NCI-H1436 treated with DMSO at 0.1 percent for 48 hours (cell line): ENCODE results near the gene STBD1.
"Not testable (repeated sequence)": the region's sequence is repeated elsewhere in the genome, so short reads cannot be mapped to it uniquely, and the experiment has no call there.

ENCODE experiments used
- DNase-seq: peaks from one replicate; lab custom pipeline; 2025; lab: John Stamatoyannopoulos, UW

STBD1 gene

DNA sequence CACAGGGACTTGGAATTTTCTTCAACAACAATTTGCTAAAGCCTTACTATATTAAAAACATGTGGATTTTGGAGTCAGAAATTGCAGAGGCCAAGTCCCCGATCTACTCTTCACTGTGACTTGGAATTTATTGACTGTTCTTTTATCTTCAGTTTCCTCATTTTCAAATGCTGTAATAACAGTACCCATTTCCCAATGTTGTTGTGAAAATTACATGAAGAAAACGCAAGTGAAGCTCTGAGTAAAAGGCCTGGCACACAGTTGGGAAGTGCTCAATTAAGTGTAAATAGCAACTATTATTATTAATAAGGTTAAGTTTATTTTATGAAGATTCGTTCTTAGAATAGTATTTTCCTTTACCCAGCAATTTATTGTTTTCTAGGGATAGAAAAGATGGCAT is 15.7 kb downstream of the STBD1 start:
- DNase-seq: no peak

- DNase-seq: no peak
Measured at GRCh38 chr4:76325072-76325471, 18.5 kb downstream of the STBD1 start.

DNA sequence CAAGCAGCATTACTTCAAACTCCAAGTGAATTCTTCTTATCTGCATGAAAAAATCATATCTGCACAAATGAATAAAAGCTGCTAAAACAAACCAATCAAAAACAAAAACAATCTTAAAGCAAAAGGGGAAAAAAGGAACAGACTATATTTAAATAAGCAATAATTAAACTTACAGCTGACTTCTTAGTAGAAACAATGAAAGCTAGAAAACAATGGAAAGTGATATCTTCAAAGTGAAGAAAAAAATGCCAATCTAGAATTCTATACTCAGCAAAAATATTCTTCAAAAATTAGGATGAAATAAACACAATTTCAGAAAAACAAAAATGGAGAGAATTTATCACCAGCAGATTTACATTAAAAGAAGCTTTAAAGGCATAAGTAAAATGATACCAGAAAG is 20.0 kb downstream of the STBD1 start:
- no peak for DNase-seq

- DNase-seq: no peak
Measured at GRCh38 chr4:76334885-76335284, 28.4 kb downstream of the STBD1 start.

DNA sequence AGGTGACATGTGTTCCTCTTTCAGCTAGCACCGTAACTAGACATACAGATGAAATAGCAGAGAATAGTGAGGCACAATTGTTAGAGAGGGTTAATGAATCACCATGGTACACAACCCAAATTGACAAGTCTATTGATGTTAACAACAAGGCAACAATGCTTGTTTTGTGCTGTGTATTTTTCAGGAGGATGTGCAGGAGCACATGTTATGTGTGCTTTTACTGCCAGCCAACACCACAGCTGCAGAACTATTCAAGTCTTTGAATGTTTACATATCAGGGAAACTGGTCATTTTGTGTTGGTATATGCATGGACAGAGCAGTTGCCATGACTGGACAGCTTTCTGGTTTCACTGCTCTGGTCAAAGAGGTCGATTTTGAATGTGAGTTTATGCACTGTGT is 32.8 kb downstream of the STBD1 start:
- DNase-seq: no peak

GRCh38 chr4:76341063-76341462 is 34.5 kb downstream of the STBD1 start:
- no peak for DNase-seq

- no peak for DNase-seq
Measured at GRCh38 chr4:76342191-76342590, 35.7 kb downstream of the STBD1 start.

DNA sequence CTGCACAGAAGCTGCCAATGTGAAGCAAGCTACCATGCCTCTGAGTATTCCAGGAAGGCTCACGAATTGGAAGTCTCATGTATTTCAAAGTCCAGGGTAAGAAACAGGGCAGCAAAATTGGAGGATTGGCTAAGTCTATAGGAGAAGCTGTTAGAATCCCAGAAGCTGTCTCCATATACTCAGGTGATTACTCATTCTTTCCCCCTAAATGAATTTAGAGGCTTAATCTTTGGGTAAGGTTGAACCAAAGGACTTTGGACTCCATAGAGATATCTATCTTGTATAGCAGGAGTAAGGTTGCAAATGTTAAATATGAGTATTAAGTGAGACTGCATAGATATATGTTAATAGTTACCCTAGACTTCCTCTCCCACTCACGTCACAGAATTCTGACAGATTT is 36.3 kb downstream of the STBD1 start:
- DNase-seq: no peak

GRCh38 chr4:76354517-76355473 is 48.3 kb downstream of the STBD1 start:
- DNase-seq: no peak

DNA sequence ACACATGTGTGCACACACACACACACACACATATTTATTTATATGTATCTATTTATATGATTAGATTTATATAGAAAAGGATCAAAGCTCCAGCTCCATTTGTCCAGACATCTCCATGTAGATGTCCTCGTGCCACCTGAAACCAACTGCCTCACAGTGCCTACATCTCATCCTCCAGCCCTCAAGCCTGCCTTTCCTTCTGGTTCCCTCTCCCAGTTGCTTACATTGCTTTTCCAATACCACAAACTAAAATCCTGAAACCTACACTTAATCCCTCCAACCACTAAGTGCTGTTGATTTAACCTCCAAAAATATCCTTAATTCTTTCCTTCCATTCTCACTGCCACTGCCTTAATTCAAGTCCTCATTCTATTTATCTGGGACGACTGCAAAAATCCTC is 51.4 kb downstream of the STBD1 start:
- no peak for DNase-seq

- DNase-seq: not testable (repeated sequence)
Measured at GRCh38 chr4:76359881-76360466, 53.4 kb downstream of the STBD1 start.
